ENCODE measurements around the gene SCN5A. TPM values are rescaled to one million over a fixed set of nuclear protein-coding genes. Genes with fewer than 3 reads are reported as not detected.

Gene SCN5A
- total RNA-seq, 1 donor from 2014 or later = 239 TPM

DNA sequence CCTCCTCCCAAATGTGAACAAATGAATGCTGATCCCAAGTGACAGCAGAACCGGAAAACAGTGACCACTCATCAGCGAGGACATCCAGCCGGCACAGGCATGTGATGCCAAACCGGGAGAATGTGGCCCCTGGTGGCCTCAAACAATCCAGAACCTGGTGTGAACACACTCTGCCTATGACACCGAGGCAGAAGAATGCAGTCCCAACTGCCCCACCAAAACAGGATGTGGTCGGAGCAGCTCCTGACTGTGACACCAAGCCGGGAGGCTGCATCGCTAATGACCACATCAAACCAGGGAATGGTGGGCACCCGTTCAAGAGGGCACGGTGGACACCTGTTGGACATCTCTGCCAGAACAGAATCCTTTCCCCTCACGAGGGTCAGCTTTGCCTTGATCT lies 15.4 kb downstream of the SCN5A start:
- no peak for DNase-seq
- intact Hi-C loops (cut with micrococcal nuclease) = no loop called here

DNA sequence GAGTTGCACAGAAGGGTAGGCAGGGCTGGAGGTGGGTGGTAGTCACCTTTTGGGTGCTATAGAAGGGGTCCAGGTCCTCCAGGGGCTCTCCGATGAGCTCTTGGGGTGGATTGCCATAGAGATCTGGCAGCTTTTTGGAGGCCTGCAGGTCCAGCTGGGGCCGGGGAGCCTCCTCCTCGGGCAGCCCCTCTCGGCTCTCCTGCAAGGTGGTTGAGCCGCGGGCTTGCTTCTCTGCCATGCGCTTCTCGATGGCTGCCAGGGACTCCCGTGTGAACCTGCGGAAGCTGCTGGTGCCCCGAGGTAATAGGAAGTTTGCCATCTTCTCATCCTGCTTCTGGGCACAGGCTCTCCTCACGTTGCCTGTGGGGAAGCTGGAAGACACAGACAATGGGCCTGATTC lies 16.5 kb downstream of the SCN5A start:
- Histone ChIP-seq H3K36me3 (peaks cover 25% of the 10 kb centered on the region), H3K4me1 (peaks cover 77% of the 10 kb centered on the region), H3K9me3 (replicated peaks) (no peaks in the 10 kb centered on the region), H3K27ac (replicated peaks) (peak overlapping the region; percentile 63), H3K4me3 (no peak overlapping the region), H3K27me3 (ENCODE audit: low read depth) (peaks cover 4% of the 10 kb centered on the region)
- TF ChIP-seq, protein P1, sequence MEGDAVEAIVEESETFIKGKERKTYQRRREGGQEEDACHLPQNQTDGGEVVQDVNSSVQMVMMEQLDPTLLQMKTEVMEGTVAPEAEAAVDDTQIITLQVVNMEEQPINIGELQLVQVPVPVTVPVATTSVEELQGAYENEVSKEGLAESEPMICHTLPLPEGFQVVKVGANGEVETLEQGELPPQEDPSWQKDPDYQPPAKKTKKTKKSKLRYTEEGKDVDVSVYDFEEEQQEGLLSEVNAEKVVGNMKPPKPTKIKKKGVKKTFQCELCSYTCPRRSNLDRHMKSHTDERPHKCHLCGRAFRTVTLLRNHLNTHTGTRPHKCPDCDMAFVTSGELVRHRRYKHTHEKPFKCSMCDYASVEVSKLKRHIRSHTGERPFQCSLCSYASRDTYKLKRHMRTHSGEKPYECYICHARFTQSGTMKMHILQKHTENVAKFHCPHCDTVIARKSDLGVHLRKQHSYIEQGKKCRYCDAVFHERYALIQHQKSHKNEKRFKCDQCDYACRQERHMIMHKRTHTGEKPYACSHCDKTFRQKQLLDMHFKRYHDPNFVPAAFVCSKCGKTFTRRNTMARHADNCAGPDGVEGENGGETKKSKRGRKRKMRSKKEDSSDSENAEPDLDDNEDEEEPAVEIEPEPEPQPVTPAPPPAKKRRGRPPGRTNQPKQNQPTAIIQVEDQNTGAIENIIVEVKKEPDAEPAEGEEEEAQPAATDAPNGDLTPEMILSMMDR (IDR thresholded peaks at IDR 0.05; ENCODE audit: borderline replicate concordance) = no peak
- no peak for DNase-seq
- intact Hi-C loops (cut with micrococcal nuclease) = no loop called here

More for the DNA sequence above, 15.4 kb downstream of the SCN5A start:
- Histone ChIP-seq H3K4me3 (peak overlapping the region; percentile 11), H3K4me1 (peaks cover 89% of the 10 kb centered on the region), H3K36me3 (peaks cover 15% of the 10 kb centered on the region), H3K27me3 (ENCODE audit: low read depth) (peaks cover 4% of the 10 kb centered on the region), H3K9me3 (replicated peaks) (no peaks in the 10 kb centered on the region), H3K27ac (replicated peaks) (peak overlapping the region; percentile 63)
- TF ChIP-seq, protein P1 (IDR thresholded peaks at IDR 0.05; ENCODE audit: borderline replicate concordance) = no peak

DNA sequence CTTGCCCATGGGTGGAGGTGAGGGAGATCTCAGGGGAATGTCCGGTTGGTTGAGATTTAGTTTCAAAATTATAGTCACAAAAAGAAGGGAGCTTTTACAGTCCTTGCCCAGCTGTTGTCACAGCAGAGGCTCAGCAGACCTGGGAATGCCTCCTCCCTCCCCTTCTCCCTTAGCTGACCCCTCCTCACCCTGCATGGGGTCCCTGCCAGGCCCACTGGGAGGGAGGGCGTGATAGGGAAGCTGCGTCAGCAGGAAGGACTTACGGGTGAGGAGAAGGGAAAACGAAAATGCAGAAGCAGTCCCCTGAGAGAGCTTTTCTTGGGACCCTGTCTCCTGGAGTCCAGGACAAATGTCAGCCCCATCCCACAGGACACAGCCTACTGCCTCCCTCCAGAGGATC lies 18.9 kb downstream of the SCN5A start:
- Histone ChIP-seq H3K4me1 (peaks cover 54% of the 10 kb centered on the region), H3K9me3 (replicated peaks) (no peaks in the 10 kb centered on the region), H3K4me3 (no peak overlapping the region), H3K27me3 (ENCODE audit: low read depth) (no peaks in the 10 kb centered on the region), H3K36me3 (peaks cover 42% of the 10 kb centered on the region), H3K27ac (replicated peaks) (peak overlapping the region; percentile 33)
- no peak for DNase-seq
- intact Hi-C loops (cut with micrococcal nuclease) = no loop called here
- TF ChIP-seq, protein P1 (IDR thresholded peaks at IDR 0.05; ENCODE audit: borderline replicate concordance) = no peak

DNA sequence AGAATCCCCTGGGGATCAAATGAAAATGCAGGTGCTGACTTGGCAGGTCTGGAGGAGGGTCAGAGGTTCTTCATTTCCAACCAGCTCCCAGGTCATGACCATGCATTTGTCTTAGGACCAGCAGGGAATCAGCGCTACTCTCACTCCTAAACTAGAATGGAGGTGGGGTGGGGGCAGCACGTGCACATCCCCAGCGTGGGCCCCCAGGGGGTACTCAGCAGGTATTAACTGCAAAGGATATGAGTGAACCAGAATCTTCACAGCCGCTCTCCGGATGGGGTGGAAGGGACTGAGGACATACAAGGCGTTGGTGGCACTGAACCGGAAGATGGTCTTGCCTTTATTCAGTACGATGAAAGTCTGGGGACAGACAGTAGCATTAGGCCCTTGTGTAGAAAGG lies 19.4 kb downstream of the SCN5A start:
- H3K27me3 ChIP-seq (ENCODE audit: low read depth) = no peaks in the 10 kb centered on the region
- H3K4me1 ChIP-seq = peaks cover 48% of the 10 kb centered on the region
- H3K27ac ChIP-seq (replicated peaks) = peak overlapping the region; percentile 33
- H3K9me3 ChIP-seq (replicated peaks) = no peaks in the 10 kb centered on the region
- no peak for DNase-seq
- intact Hi-C loops (cut with micrococcal nuclease) = no loop called here
- H3K4me3 ChIP-seq = no peak overlapping the region
- TF ChIP-seq, protein P1 (IDR thresholded peaks at IDR 0.05; ENCODE audit: borderline replicate concordance) = no peak
- peaks cover 48% of the 10 kb centered on the region for H3K36me3 ChIP-seq

DNA sequence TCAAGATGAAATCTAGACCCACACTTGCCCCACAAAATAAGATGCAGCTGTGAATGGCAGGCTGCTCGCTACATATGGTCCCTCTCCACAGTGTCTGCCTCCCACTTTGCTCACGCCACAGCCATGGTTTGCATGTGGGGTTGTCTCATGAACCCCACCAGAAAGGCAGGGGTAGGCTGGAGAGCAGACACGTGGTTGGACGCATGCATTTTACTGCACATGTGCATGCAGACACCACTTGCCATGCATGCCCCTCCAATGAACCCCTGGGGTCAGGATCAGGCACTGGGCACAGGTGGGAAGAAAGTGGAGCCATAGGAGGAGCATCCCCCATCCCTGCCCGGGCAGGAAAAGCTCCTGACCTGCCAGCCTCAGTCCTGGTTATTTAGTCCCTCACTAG lies 20.7 kb downstream of the SCN5A start:
- TF ChIP-seq, protein P1 (IDR thresholded peaks at IDR 0.05; ENCODE audit: borderline replicate concordance) = no peak
- H3K9me3 ChIP-seq (replicated peaks) = no peaks in the 10 kb centered on the region
- peaks cover 36% of the 10 kb centered on the region for H3K4me1 ChIP-seq
- peaks cover 54% of the 10 kb centered on the region for H3K36me3 ChIP-seq
- no peak overlapping the region for H3K27ac ChIP-seq (replicated peaks)
- H3K27me3 ChIP-seq (ENCODE audit: low read depth) = no peaks in the 10 kb centered on the region
- H3K4me3 ChIP-seq = no peak overlapping the region
- intact Hi-C loops (cut with micrococcal nuclease) = no loop called here
- DNase-seq = no peak

DNA sequence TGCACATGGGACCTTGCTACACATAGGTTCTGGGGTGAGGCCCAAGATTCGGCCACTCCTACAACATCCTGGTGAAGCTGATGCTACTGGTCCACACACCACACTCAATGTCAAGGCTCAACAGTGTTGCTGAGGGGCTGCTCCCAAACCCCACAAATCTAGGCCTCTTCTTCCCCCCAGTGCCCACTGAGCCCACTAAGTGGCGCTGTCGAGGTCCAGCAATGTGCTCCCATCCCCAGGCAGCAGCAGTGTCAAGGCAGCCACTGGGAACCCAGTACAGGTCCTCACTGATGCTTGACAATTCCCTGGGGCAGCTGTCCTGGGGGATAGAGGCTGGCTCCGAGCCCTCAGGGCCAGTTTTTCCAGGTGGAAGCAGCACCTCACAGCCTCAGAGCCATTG lies 21.5 kb downstream of the SCN5A start:
- H3K4me1 ChIP-seq = peaks cover 27% of the 10 kb centered on the region
- no peaks in the 10 kb centered on the region for H3K27me3 ChIP-seq (ENCODE audit: low read depth)
- DNase-seq = no peak
- TF ChIP-seq, protein P1 (IDR thresholded peaks at IDR 0.05; ENCODE audit: borderline replicate concordance) = peak; percentile 42
- no peaks in the 10 kb centered on the region for H3K9me3 ChIP-seq (replicated peaks)
- intact Hi-C loops (cut with micrococcal nuclease) = no loop called here
- H3K36me3 ChIP-seq = peaks cover 54% of the 10 kb centered on the region
- H3K27ac ChIP-seq (replicated peaks) = no peak overlapping the region
- no peak overlapping the region for H3K4me3 ChIP-seq

Data from left ventricle myocardium inferior (tissue), 1 donor.